Duodenal mucosa (tissue), 2 donors: Measurements from ENCODE around the gene RREB1.

Source experiments
- H3K27ac ChIP-seq: one replicate; pipeline ENCODE4 v1.7.0; 2013; ENCODE audit warnings: low read depth, low read length
- H3K27me3 ChIP-seq, 2 donors: one replicate each; pipeline ENCODE4 v1.7.0; 2013; ENCODE audit warnings: low read length in 2 of 2, control low read depth in 1 of 2; ENCODE audit not compliant: insufficient read depth in 2 of 2, control insufficient read depth in 1 of 2
- H3K36me3 ChIP-seq, 2 donors: one replicate each; pipeline ENCODE4 v1.7.0; 2013; ENCODE audit warnings: low read length in 2 of 2, control low read depth in 1 of 2; ENCODE audit not compliant: insufficient read depth in 2 of 2, control insufficient read depth in 1 of 2
- H3K4me1 ChIP-seq, 2 donors: one replicate each; pipeline ENCODE4 v1.7.0; 2013; ENCODE audit warnings: low read length in 2 of 2, control low read depth in 1 of 2; ENCODE audit not compliant: insufficient read depth in 2 of 2, control insufficient read depth in 1 of 2
- H3K4me3 ChIP-seq, 2 donors: one replicate each; pipeline ENCODE4 v1.7.0; 2013; ENCODE audit warnings: low read length in 2 of 2, low read depth in 1 of 2
- H3K9ac ChIP-seq, 2 donors: one replicate each; pipeline ENCODE4 v1.7.0; 2013; ENCODE audit warnings: low read length in 2 of 2, low read depth in 1 of 2
- H3K9me3 ChIP-seq, 2 donors: one replicate each; pipeline ENCODE4 v1.7.0; 2013; ENCODE audit warnings: low read length in 2 of 2, control low read depth in 1 of 2; ENCODE audit not compliant: control insufficient read depth in 1 of 2

The RREB1 gene

DNA sequence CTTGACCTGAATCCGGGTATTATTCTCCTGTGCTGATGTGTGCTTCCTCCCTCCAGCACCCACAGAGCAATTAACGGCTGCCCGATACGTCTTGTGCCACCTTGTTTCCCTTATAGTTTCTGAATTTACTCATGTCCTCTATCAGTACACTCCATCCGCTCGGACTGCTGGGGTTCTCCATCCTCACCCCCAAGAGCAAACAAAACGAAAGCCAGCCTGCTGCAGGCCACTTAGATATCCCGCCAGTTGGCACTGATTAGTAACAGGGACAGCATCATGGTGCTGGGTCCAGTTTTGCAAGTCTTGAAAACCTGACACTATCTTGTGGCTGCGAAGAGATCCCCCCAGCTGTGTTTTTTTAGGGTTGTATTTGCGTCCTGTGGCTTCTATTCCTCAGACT, 133.4 kb downstream of the RREB1 start:
- Histone ChIP-seq H3K4me3 (no peak overlapping the region), H3K27ac (peak overlapping the region; percentile 30), H3K9ac (no peak overlapping the region), H3K4me1 (peaks cover 38 to 42% of the 10 kb centered on the region in 2 donors), H3K36me3 (peaks cover 12 to 44% of the 10 kb centered on the region in 2 donors), H3K9me3 (no peaks in the 10 kb centered on the region), H3K27me3 (no peaks in the 10 kb centered on the region)

GRCh38 chr6:7241709-7242645, 134.2 kb downstream of the RREB1 start:
- H3K27ac ChIP-seq, result peak overlapping the region; percentile 30
- H3K9me3 ChIP-seq, result no peaks in the 10 kb centered on the region
- peaks cover 36 to 38% of the 10 kb centered on the region in 2 donors for H3K4me1 ChIP-seq
- H3K27me3 ChIP-seq, result no peaks in the 10 kb centered on the region
- peaks cover 16 to 50% of the 10 kb centered on the region in 2 donors for H3K36me3 ChIP-seq
- peak overlapping the region in 1 of 2 donors; percentile 44 for H3K9ac ChIP-seq
- H3K4me3 ChIP-seq, result peak overlapping the region in 1 of 2 donors; percentile 18

DNA sequence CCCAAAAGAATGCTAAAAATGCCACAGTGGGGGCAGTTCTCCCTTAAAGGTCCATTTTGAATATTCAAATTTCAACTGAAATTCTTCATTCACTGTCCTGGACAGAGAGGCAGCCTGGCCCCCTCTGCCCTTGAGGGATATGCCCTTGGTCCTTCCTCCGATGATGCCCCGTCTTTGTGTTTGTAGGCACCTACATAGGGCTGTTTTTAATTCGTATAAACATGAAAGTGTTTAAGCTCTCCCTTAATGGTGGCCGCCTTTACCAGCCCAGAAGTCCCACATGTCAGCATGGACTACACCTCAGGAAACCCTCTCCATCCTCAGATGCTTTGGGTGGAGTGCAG, 135.0 kb downstream of the RREB1 start:
- no peak overlapping the region for H3K27ac ChIP-seq
- no peaks in the 10 kb centered on the region for H3K27me3 ChIP-seq
- H3K9me3 ChIP-seq, result no peaks in the 10 kb centered on the region
- no peak overlapping the region for H3K4me3 ChIP-seq
- peaks cover 24 to 52% of the 10 kb centered on the region in 2 donors for H3K36me3 ChIP-seq
- peak overlapping the region in 1 of 2 donors; percentile 41 for H3K9ac ChIP-seq
- H3K4me1 ChIP-seq, result peaks cover 36 to 38% of the 10 kb centered on the region in 2 donors

DNA sequence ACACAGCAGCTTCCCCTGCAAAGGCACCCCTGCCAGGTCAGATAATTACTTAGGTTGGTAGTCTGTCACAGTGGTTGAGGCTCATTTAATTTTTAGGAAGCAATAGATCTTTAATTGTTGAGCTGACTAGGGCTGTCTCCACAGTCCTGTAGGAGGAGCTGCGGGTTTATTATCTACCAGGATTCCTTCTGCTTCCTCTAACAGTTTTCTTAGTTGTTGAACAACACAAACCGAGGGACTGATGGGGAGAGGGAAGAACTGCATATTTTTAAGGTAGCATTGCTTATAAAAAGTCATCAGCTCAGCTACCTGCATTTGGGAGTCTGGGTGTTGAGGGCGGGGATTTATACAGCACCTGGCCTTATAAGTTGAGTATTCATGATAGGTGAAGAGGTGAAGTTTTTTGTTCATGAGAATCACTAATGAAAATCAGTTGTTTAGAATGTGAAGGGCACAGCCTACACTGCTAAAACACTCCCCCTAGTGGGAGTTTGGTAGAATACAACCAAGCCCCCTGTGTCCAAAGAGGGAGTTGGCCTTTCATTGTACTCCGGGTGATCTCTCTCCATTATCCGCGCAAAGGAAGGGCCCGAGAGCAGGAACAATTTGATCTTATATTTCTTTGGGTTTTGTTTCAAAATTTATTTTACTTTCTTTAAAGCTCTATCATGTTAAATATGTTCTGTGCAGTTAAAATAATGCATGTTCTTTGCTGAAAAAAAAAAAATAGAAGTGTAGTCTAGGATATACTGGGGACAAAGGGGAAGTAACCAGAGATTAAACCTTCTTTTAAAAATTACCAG, 135.6 kb downstream of the RREB1 start:
- H3K36me3 ChIP-seq, result peaks cover 30 to 57% of the 10 kb centered on the region in 2 donors
- no peak overlapping the region for H3K27ac ChIP-seq
- H3K9ac ChIP-seq, result peak overlapping the region in 1 of 2 donors; percentile 41
- H3K4me1 ChIP-seq, result peaks cover 36 to 38% of the 10 kb centered on the region in 2 donors
- no peaks in the 10 kb centered on the region for H3K9me3 ChIP-seq
- H3K4me3 ChIP-seq, result no peak overlapping the region
- no peaks in the 10 kb centered on the region for H3K27me3 ChIP-seq

GRCh38 chr6:7245668-7246393, 138.1 kb downstream of the RREB1 start:
- Histone ChIP-seq H3K27ac (no peak overlapping the region), H3K4me1 (peaks cover 26% of the 10 kb centered on the region in 2 donors), H3K4me3 (no peak overlapping the region), H3K36me3 (peaks cover 30 to 62% of the 10 kb centered on the region in 2 donors), H3K9ac (no peak overlapping the region), H3K27me3 (no peaks in the 10 kb centered on the region), H3K9me3 (no peaks in the 10 kb centered on the region)

GRCh38 chr6:7246401-7247178, 138.8 kb downstream of the RREB1 start:
- Histone ChIP-seq H3K4me1 (peaks cover 18 to 20% of the 10 kb centered on the region in 2 donors), H3K36me3 (peaks cover 29 to 64% of the 10 kb centered on the region in 2 donors), H3K4me3 (no peak overlapping the region), H3K9me3 (no peaks in the 10 kb centered on the region), H3K27ac (no peak overlapping the region), H3K9ac (no peak overlapping the region), H3K27me3 (no peaks in the 10 kb centered on the region)

- peaks cover 13 to 15% of the 10 kb centered on the region in 2 donors for H3K4me1 ChIP-seq
- no peak overlapping the region for H3K4me3 ChIP-seq
- no peaks in the 10 kb centered on the region for H3K9me3 ChIP-seq
- peaks cover 29 to 69% of the 10 kb centered on the region in 2 donors for H3K36me3 ChIP-seq
- no peaks in the 10 kb centered on the region for H3K27me3 ChIP-seq
- H3K9ac ChIP-seq, result no peak overlapping the region
- no peak overlapping the region for H3K27ac ChIP-seq
Measured at GRCh38 chr6:7247179-7247456, 139.4 kb downstream of the RREB1 start.

DNA sequence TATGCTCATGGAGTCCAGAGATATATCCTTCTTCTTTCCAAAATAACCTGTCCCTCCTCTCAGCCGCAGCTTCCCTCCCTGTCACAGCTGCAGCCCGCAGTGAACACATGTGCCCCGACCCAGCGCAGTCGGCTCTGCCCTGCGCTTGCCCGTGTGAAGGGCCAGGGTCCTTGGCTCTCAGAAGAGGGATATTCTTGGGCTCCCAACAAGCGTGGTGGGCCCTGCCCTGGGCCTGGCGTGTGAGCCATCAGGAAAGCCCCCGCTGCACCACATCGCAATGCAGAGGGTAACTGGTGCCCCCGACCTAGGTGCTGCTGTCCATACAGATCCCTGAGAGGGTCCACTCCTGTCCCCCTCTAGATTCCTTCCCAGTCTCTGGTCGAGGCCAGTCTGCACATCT, 140.1 kb downstream of the RREB1 start:
- Histone ChIP-seq H3K9ac (no peak overlapping the region), H3K27me3 (no peaks in the 10 kb centered on the region), H3K9me3 (no peaks in the 10 kb centered on the region), H3K27ac (no peak overlapping the region), H3K4me1 (peaks cover 6 to 8% of the 10 kb centered on the region in 2 donors), H3K4me3 (no peak overlapping the region), H3K36me3 (peaks cover 32 to 75% of the 10 kb centered on the region in 2 donors)

GRCh38 chr6:7249391-7249790, 141.6 kb downstream of the RREB1 start:
- Histone ChIP-seq H3K9me3 (no peaks in the 10 kb centered on the region), H3K27ac (no peak overlapping the region), H3K27me3 (no peaks in the 10 kb centered on the region), H3K4me3 (no peak overlapping the region), H3K4me1 (no peaks in the 10 kb centered on the region), H3K9ac (no peak overlapping the region), H3K36me3 (peaks cover 32 to 75% of the 10 kb centered on the region in 2 donors)
